IMR-90 (cell line): ENCODE data around the gene NCBP2. TPM values are rescaled to one million over a fixed set of nuclear protein-coding genes. Genes with fewer than 3 reads are reported as not detected.

Experiments used
- ATAC-seq: fragments of 200-7000 bp; cut with Tn5 transposase; 2 replicates; pipeline ENCODE4 v1.9.1; 2020; ENCODE audit warnings: low read depth, mild to moderate bottlenecking, moderate library complexity
- BruUV-seq: library from RNA; stranded (reverse); fragments of 400-500 nt; replicated peaks from 2 replicates; lab custom pipeline; 2021; lab: Mats Ljungman, UMichigan
- CTCF ChIA-PET: fragments of 300-600 bp; formaldehyde crosslinking; extraction: SDS; loops from one replicate; lab custom pipeline; 2021; ENCODE audit warnings: antibody characterized with exemption; lab: Yijun Ruan, JAX
- POLR2A ChIA-PET: fragments of 300-600 bp; sonication (Branson Sonifier 250); formaldehyde crosslinking; loops from one replicate; lab custom pipeline; 2022; ENCODE audit warnings: antibody characterized with exemption; ENCODE audit not compliant: unreplicated experiment; lab: Charles Lee
- DNase-seq: peaks from one replicate; pipeline ENCODE4 v3.0.0; 2013
- H2AFZ ChIP-seq: replicated peaks from 2 replicates; pipeline ENCODE3; 2013; ENCODE audit warnings: low read length, mild to moderate bottlenecking; ENCODE audit not compliant: poor library complexity
- H2AK5ac ChIP-seq: 2 replicates; pipeline ENCODE4 v1.6.1; 2013; ENCODE audit warnings: low read depth, low read length, inconsistent platforms
- H2AK9ac ChIP-seq: replicated peaks from 2 replicates; pipeline ENCODE3; 2013; ENCODE audit warnings: mild to moderate bottlenecking, low read depth, low read length, moderate library complexity; ENCODE audit not compliant: poor library complexity
- H2BK120ac ChIP-seq: 2 replicates; pipeline ENCODE4 v1.6.1; 2013; ENCODE audit warnings: low read depth, low read length, inconsistent platforms
- H2BK15ac ChIP-seq: 3 replicates; pipeline ENCODE4 v1.6.1; 2013; ENCODE audit warnings: low read depth, low read length, inconsistent platforms
- H2BK20ac ChIP-seq: 2 replicates; pipeline ENCODE4 v1.6.1; 2013; ENCODE audit warnings: low read depth, mild to moderate bottlenecking, inconsistent platforms, low read length, moderate library complexity
- H2BK5ac ChIP-seq: 2 replicates; pipeline ENCODE4 v1.6.1; 2013; ENCODE audit warnings: mild to moderate bottlenecking, low read depth, low read length, inconsistent platforms; ENCODE audit not compliant: poor library complexity, severe bottlenecking
- H3K14ac ChIP-seq: replicated peaks from 2 replicates; pipeline ENCODE4 v1.6.1; 2013; ENCODE audit warnings: low read depth, low read length, inconsistent platforms
- H3K18ac ChIP-seq: 2 replicates; pipeline ENCODE4 v1.6.1; 2013; ENCODE audit warnings: low read depth, low read length, control low read depth
- H3K23ac ChIP-seq: 2 replicates; pipeline ENCODE4 v1.6.1; 2013; ENCODE audit warnings: low read depth, low read length, inconsistent platforms
- H3K27ac ChIP-seq: 2 replicates; pipeline ENCODE4 v1.5.1; 2013; ENCODE audit warnings: mild to moderate bottlenecking, control low read depth, low read length; ENCODE audit not compliant: insufficient read depth
- H3K27me3 ChIP-seq: 2 replicates; pipeline ENCODE4 v1.6.1; 2013; ENCODE audit warnings: low read length; ENCODE audit not compliant: control insufficient read depth, insufficient read depth
- H3K36me3 ChIP-seq: 2 replicates; pipeline ENCODE4 v1.6.1; 2013; ENCODE audit warnings: low read length, mixed read lengths; ENCODE audit not compliant: control insufficient read depth, insufficient read depth
- H3K4ac ChIP-seq: 2 replicates; pipeline ENCODE4 v1.6.1; 2013; ENCODE audit warnings: low read depth, low read length, inconsistent platforms
- H3K4me1 ChIP-seq: 2 replicates; pipeline ENCODE4 v1.6.1; 2013; ENCODE audit warnings: low read length, mixed read lengths; ENCODE audit not compliant: control insufficient read depth, insufficient read depth
- H3K4me2 ChIP-seq: 2 replicates; pipeline ENCODE4 v1.6.1; 2013; ENCODE audit warnings: low read depth, mild to moderate bottlenecking, control low read depth, low read length, moderate library complexity
- H3K4me3 ChIP-seq: 2 replicates; pipeline ENCODE4 v1.5.1; 2013; ENCODE audit warnings: low read depth, mild to moderate bottlenecking, control low read depth, low read length, moderate library complexity; ENCODE audit not compliant: insufficient read depth
- H3K56ac ChIP-seq: 2 replicates; pipeline ENCODE4 v1.6.1; 2013; ENCODE audit warnings: low read length, inconsistent platforms; ENCODE audit not compliant: insufficient read depth; ENCODE audit errors: extremely low read depth
- H3K79me1 ChIP-seq, 2 experiments: 2 replicates each; pipeline ENCODE4 v1.6.1; 2013; ENCODE audit warnings: low read length in 2 of 2, inconsistent platforms in 1 of 2, low read depth in 1 of 2
- H3K9ac ChIP-seq: 2 replicates; pipeline ENCODE4 v1.6.1; 2013; ENCODE audit warnings: low read depth, low read length, control low read depth
- H3K9me1 ChIP-seq: 2 replicates; pipeline ENCODE4 v1.6.1; 2013; ENCODE audit warnings: low read length, inconsistent platforms; ENCODE audit not compliant: insufficient read depth
- H3K9me3 ChIP-seq: 2 replicates; pipeline ENCODE4 v1.6.1; 2013; ENCODE audit warnings: low read length; ENCODE audit not compliant: control insufficient read depth, insufficient read depth
- H4K20me1 ChIP-seq: 2 replicates; pipeline ENCODE4 v1.6.1; 2013; ENCODE audit warnings: low read length, inconsistent platforms; ENCODE audit not compliant: insufficient read depth
- H4K5ac ChIP-seq: 2 replicates; pipeline ENCODE4 v1.6.1; 2013; ENCODE audit warnings: mild to moderate bottlenecking, low read depth, low read length, control low read depth
- H4K8ac ChIP-seq, 2 experiments: 2 replicates each; pipeline ENCODE4 v1.6.1; 2013; ENCODE audit warnings: low read depth in 2 of 2, low read length in 2 of 2, control low read depth in 1 of 2, inconsistent platforms in 1 of 2
- H4K91ac ChIP-seq: 2 replicates; pipeline ENCODE4 v1.6.1; 2013; ENCODE audit warnings: low read depth, low read length, inconsistent platforms; ENCODE audit not compliant: insufficient read depth
- BHLHE40 ChIP-seq: fragments of 150-350 bp; IDR thresholded peaks from 2 replicates; pipeline ENCODE4 v1.6.1; 2016; ENCODE audit warnings: mild to moderate bottlenecking, low read depth, low read length
- CEBPB ChIP-seq: IDR thresholded peaks from 2 replicates; pipeline ENCODE4 v1.6.1; 2012; ENCODE audit warnings: low read depth, low read length, improper control_type of control experiment
- CHD1 ChIP-seq: IDR thresholded peaks from 2 replicates; pipeline ENCODE4 v1.6.1; 2012; ENCODE audit warnings: low read depth, low read length, improper control_type of control experiment
- CTCF ChIP-seq: conservative IDR thresholded peaks from 2 replicates; pipeline ENCODE4 v1.5.1; 2012; ENCODE audit warnings: mild to moderate bottlenecking, low read depth, low read length, improper control_type of control experiment
- ELK1 ChIP-seq: fragments of 150-350 bp; IDR thresholded peaks from 2 replicates; pipeline ENCODE4 v1.6.1; 2016; ENCODE audit warnings: low read depth, mild to moderate bottlenecking, low read length, moderate library complexity, borderline replicate concordance
- FOS ChIP-seq: fragments of 150-350 bp; IDR thresholded peaks from 2 replicates; pipeline ENCODE4 v1.6.1; 2016; ENCODE audit warnings: low read depth, low read length
- MAFK ChIP-seq: IDR thresholded peaks from 2 replicates; pipeline ENCODE4 v1.6.1; 2012; ENCODE audit warnings: low read depth, low read length, improper control_type of control experiment
- MAZ ChIP-seq: IDR thresholded peaks from 2 replicates; pipeline ENCODE4 v1.6.1; 2012; ENCODE audit warnings: low read depth, mild to moderate bottlenecking, low read length, improper control_type of control experiment, moderate library complexity, borderline replicate concordance
- MXI1 ChIP-seq: IDR thresholded peaks from 2 replicates; pipeline ENCODE4 v1.6.1; 2012; ENCODE audit warnings: low read depth, mild to moderate bottlenecking, low read length, moderate library complexity, borderline replicate concordance
- NFE2L2 ChIP-seq: fragments of 150-350 bp; IDR thresholded peaks from 2 replicates; pipeline ENCODE4 v1.6.1; 2016; ENCODE audit warnings: low read depth, mild to moderate bottlenecking, low read length
- POLR2A ChIP-seq: IDR thresholded peaks from 2 replicates; pipeline ENCODE4 v1.6.1; 2012; ENCODE audit warnings: mild to moderate bottlenecking, low read depth, low read length
- RAD21 ChIP-seq: IDR thresholded peaks from 2 replicates; pipeline ENCODE4 v1.6.1; 2012; ENCODE audit warnings: low read length, improper control_type of control experiment
- RCOR1 ChIP-seq: IDR thresholded peaks from 2 replicates; pipeline ENCODE4 v1.6.1; 2012; ENCODE audit warnings: mild to moderate bottlenecking, low read length, improper control_type of control experiment; ENCODE audit not compliant: insufficient replicate concordance
- RFX5 ChIP-seq: IDR thresholded peaks from 2 replicates; pipeline ENCODE4 v1.8.0; 2012; ENCODE audit warnings: low read depth, mild to moderate bottlenecking, low read length, moderate library complexity
- SMC3 ChIP-seq: fragments of 150-350 bp; IDR thresholded peaks from 2 replicates; pipeline ENCODE4 v1.6.1; 2016; ENCODE audit warnings: low read depth, mild to moderate bottlenecking, antibody characterized with exemption, low read length, moderate library complexity
- USF2 ChIP-seq: fragments of 150-350 bp; IDR thresholded peaks from 2 replicates; pipeline ENCODE4 v1.6.1; 2017; ENCODE audit warnings: mild to moderate bottlenecking, antibody characterized with exemption, low read length, low read depth
- WGBS, 2 experiments: methylation state at CpG; one replicate each; pipeline versions ENCODE4 v1.1.5 to v1.1.7; 2013; ENCODE audit warnings: missing lambda C conversion rate in 2 of 2; ENCODE audit not compliant: insufficient read length in 1 of 2; ENCODE audit errors: extremely low coverage in 2 of 2; 5-methylcytosine and 5-hydroxymethylcytosine counted together
- dilution Hi-C: fragments of 300-500 bp; cut with HindIII; formaldehyde crosslinking; loops from one replicate; pipeline ENCODE4 v1.14.3; 2018; ENCODE audit warnings: low sequenced_read_pairs; ENCODE audit not compliant: unreplicated experiment
- in situ Hi-C: fragments of 300-500 bp; cut with MboI; formaldehyde crosslinking; loops from 3 replicates; pipeline ENCODE4 v1.14.3; 2019; ENCODE audit warnings: low sequenced_read_pairs, inconsistent platforms, mixed read lengths
- intact Hi-C: fragments of 100-400 bp; cut with micrococcal nuclease; formaldehyde crosslinking; loops from 2 replicates; pipeline ENCODE4 v1.10.0; 2022
- polyA plus RNA-seq, 3 experiments: library from polyadenylated mRNA; depleted of rRNA; stranded (reverse); fragments of >200 nt; gene quantifications; 2 replicates each; pipeline ENCODE4 v1.2.3, GENCODE V29; 2012; ENCODE audit warnings: low replicate concordance in 1 of 3
- total RNA-seq: library from RNA; depleted of rRNA; stranded (reverse); fragments of >200 nt; gene quantifications from 2 replicates; pipeline ENCODE4 v1.2.3, GENCODE V29; 2012

NCBP2 gene
- total and polyA plus RNA-seq, 2 of the 4 experiments (the other 2 are of a cell fraction) = 42.8 to 73.6 TPM

GRCh38 chr3:196963631-196963953 is 21.3 kb upstream of the NCBP2 start:
- no peak overlapping the region for H4K8ac ChIP-seq
- no peak overlapping the region for H2BK20ac ChIP-seq
- no peak for ATAC-seq
- no peak overlapping the region for H3K4me2 ChIP-seq
- POLR2A ChIA-PET = no interaction called here
- WGBS, 2 experiments = no CpG with 5 or more reads among the region's 2 CpGs
- no peak overlapping the region for H4K5ac ChIP-seq
- H3K4me3 ChIP-seq = no peak overlapping the region
- H3K18ac ChIP-seq = no peak overlapping the region
- H3K27ac ChIP-seq = no peak overlapping the region
- H2BK120ac ChIP-seq = no peak overlapping the region
- in situ Hi-C loops = loop anchor here (25.0 kb wide), 1 partner anchor 351 kb away; no protein-coding TSS in a partner anchor
- H2AK9ac ChIP-seq = no peak overlapping the region
- no peaks in the 10 kb centered on the region for H4K20me1 ChIP-seq
- intact Hi-C loops = no loop called here
- H3K36me3 ChIP-seq = no peaks in the 10 kb centered on the region
- H3K9me1 ChIP-seq = no peaks in the 10 kb centered on the region
- BruUV-seq = no TSS peak
- peaks cover 4% of the 10 kb centered on the region for H3K4me1 ChIP-seq
- no peak overlapping the region for H3K14ac ChIP-seq
- H2AFZ ChIP-seq = no peak overlapping the region
- H4K91ac ChIP-seq = no peak overlapping the region
- H2BK5ac ChIP-seq = no peak overlapping the region
- CTCF ChIA-PET = no interaction called here
- no peaks in the 10 kb centered on the region for H3K79me1 ChIP-seq
- H3K27me3 ChIP-seq = peaks cover 54% of the 10 kb centered on the region
- H2BK15ac ChIP-seq = no peak overlapping the region
- H3K23ac ChIP-seq = no peak overlapping the region
- H3K9me3 ChIP-seq = no peaks in the 10 kb centered on the region
- no peak for TF ChIP-seq CEBPB
- no peak for TF ChIP-seq CHD1
- TF ChIP-seq ELK1 = no peak
- TF ChIP-seq SMC3 = no peak
- TF ChIP-seq POLR2A = no peak
- TF ChIP-seq MXI1 = no peak
- TF ChIP-seq MAFK = no peak
- TF ChIP-seq RFX5 = no peak
- no peak for TF ChIP-seq RCOR1
- TF ChIP-seq MAZ = no peak
- TF ChIP-seq FOS = no peak
- no peak for TF ChIP-seq BHLHE40
- no peak for TF ChIP-seq NFE2L2
- TF ChIP-seq USF2 = no peak
- TF ChIP-seq CTCF = no peak
- TF ChIP-seq RAD21 = no peak
- H2AK5ac ChIP-seq = no peak overlapping the region
- dilution Hi-C loops = no loop called here
- no peak for DNase-seq
- no peak overlapping the region for H3K56ac ChIP-seq
- H3K9ac ChIP-seq = no peak overlapping the region
- H3K4ac ChIP-seq = no peak overlapping the region
